Measurements from ENCODE around the gene CFAP74. TPM values are rescaled to one million over a fixed set of nuclear protein-coding genes. Genes with fewer than 3 reads are reported as not detected.

CFAP74 gene
- total and polyA plus RNA-seq, 11 donors, result 0.03 to 0.33 (median 0.07) TPM; not detected in 8

DNA sequence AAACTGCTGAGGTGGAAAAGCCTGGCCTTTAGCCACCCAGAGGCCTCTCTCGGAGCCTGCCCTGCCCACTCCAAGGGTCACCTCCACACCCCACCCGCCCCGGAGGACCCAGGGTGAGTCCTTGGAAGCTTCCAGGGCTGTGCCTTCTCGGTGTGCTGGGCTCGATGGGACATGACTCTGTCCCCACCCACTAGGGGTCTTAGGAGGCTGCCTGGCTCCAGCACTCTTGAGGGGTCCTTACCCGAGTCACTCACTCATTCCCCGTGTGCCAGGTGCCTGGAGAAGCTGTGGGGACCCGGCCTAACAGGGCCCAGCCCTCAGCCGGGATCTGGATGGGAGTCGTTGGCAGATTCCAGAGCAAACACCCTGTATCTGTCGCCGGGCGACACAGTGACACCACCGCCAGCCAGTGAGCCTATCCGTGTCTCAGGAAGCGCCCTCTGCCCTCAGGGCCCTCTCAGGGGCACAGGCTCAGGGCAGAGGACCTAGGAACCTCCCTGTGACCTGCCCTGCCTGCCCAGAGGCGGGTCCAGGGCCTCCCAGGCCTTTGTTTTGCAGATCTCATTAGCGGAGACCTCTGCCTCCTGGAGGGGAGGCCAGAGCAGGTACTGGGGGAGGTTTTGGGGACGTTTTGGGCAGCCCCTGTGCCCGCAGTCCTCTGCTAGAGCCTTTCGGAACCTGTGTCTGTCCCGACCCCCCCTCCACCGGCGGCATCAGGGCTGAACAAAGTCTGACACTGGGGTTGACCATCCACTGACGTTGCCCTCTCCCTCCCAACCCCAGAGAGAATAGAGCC is 43.6 kb upstream of the CFAP74 start:
- no peaks in the 10 kb centered on the region for H3K36me3 ChIP-seq
- peaks cover 11 to 64% (median 41%) of the 10 kb centered on the region in 9 donors for H3K27me3 ChIP-seq
- intact Hi-C loops (cut with DNase I), result loop anchor here in 7 of 10 donors (5.0 kb wide), 2 partner anchors 90 to 105 kb away; no protein-coding TSS in a partner anchor
- ATAC-seq (no peak), DNase-seq (peak in 2 of 5 donors; percentile 18 to 55)
- no peak overlapping the region for H3K27ac ChIP-seq
- WGBS, 4 donors, result 60 to 76% (median 68%) methylated on average over 9 to 25 of the region's 25 CpGs
- peaks cover 0 to 45% (median 19%) of the 10 kb centered on the region in 12 donors for H3K4me1 ChIP-seq
- no peaks in the 10 kb centered on the region for H3K9me3 ChIP-seq
- H3K4me3 ChIP-seq, result no peak overlapping the region
- no peak for TF ChIP-seq POLR2A (IDR thresholded peaks at IDR 0.05)
- TF ChIP-seq, protein P1, sequence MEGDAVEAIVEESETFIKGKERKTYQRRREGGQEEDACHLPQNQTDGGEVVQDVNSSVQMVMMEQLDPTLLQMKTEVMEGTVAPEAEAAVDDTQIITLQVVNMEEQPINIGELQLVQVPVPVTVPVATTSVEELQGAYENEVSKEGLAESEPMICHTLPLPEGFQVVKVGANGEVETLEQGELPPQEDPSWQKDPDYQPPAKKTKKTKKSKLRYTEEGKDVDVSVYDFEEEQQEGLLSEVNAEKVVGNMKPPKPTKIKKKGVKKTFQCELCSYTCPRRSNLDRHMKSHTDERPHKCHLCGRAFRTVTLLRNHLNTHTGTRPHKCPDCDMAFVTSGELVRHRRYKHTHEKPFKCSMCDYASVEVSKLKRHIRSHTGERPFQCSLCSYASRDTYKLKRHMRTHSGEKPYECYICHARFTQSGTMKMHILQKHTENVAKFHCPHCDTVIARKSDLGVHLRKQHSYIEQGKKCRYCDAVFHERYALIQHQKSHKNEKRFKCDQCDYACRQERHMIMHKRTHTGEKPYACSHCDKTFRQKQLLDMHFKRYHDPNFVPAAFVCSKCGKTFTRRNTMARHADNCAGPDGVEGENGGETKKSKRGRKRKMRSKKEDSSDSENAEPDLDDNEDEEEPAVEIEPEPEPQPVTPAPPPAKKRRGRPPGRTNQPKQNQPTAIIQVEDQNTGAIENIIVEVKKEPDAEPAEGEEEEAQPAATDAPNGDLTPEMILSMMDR (IDR thresholded peaks at IDR 0.05), result no peak

DNA sequence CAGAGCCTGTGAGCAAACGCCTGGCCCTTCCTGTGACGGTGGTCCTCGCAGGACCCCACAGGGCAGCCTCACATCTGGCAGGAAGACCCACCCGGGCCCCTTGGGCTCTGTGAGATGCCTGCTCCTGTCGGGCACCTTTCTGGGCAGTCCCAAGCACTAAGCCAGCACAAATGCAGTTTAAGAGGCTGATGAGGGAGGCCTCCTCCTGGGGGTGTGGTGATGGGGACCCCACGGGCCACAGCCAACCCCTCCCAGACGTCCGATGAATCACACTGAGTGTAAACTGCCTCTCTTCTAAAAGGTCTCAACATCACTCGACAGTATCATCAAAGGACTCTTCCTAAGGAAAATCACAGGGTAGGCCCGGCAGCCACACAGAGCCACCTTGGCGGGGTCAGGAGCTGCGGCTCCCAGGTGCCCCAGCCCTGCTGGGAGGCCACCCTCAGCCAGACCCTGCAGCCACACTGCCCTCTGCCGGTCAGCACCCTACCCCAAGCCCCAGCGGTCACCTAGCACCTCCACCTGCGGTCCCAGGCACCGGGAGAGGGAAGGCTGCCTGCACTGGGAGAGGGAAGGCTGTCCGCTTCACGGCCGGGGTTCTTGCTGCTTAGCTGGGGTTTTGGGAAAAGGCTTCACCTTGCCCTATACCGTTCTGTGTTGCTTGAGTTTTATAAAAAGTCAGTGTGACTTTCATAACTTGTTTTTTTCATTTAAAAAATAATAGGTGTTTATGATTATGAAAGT is 42.8 kb upstream of the CFAP74 start:
- peak in 3 of 4 donors; percentile 17 to 63 (median 22) for ATAC-seq
- intact Hi-C loops (cut with DNase I), result loop anchor here in 7 of 10 donors (5.0 kb wide), 2 partner anchors 89 to 104 kb away; no protein-coding TSS in a partner anchor

DNA sequence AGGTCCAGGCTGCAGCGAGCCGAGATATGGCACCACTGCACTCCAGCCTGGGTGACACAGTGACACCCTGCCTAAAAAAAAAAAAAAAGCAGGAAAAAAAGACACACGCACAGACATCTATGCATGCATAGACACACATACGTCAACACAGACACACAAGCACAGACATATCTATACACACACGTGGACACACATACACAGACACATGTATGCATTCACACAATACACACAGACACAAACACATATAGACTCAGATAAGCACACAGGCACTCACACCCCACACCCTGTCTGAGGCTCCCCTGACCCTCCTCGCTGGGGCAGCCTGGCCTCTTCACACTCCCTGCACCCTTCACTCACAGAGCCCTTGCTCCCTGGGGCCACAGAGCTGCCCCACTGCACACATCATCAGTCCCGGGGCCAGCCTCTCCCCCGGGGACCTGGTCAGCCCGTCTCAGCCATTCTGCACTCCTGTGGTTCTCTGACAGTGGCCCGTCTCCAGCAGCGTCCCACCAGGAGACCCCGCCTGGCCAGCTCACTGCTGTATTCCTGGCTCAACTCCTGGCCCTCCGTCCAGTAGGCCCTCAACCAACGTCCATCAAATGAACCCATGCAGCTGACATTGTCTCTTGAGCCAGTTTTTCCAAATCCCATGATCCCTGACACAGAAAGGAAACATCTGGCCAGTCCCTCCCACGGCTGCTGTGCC is 42.0 kb upstream of the CFAP74 start:
- H3K4me3 ChIP-seq, result no peak overlapping the region
- WGBS, 4 donors, result 40 to 55% (median 51%) methylated on average over 14 to 15 of the region's 15 CpGs

More for the DNA sequence above, 42.8 kb upstream of the CFAP74 start:
- H3K27me3 ChIP-seq, result peaks cover 11 to 57% (median 41%) of the 10 kb centered on the region in 9 donors
- H3K27ac ChIP-seq, result no peak overlapping the region
- TF ChIP-seq, protein P1 (IDR thresholded peaks at IDR 0.05), result peak; percentile 57 to 81 (median 66)
- no peak for TF ChIP-seq POLR2A (IDR thresholded peaks at IDR 0.05)
- no peak overlapping the region for H3K4me3 ChIP-seq
- peaks cover 0 to 45% (median 19%) of the 10 kb centered on the region in 12 donors for H3K4me1 ChIP-seq
- H3K9me3 ChIP-seq, result no peaks in the 10 kb centered on the region
- 15 to 36% (median 30%) methylated on average over 15 to 20 of the region's 20 CpGs for WGBS, 4 donors
- H3K36me3 ChIP-seq, result no peaks in the 10 kb centered on the region
- peak; percentile 52 to 82 (median 58) for DNase-seq

More for the DNA sequence above, 42.0 kb upstream of the CFAP74 start:
- H3K27ac ChIP-seq, result no peak overlapping the region
- peaks cover 0 to 38% (median 17%) of the 10 kb centered on the region in 12 donors for H3K4me1 ChIP-seq
- ATAC-seq, result no peak
- H3K27me3 ChIP-seq, result peaks cover 6 to 49% (median 34%) of the 10 kb centered on the region in 9 donors
- H3K9me3 ChIP-seq, result no peaks in the 10 kb centered on the region
- no peaks in the 10 kb centered on the region for H3K36me3 ChIP-seq
- DNase-seq, result no peak
- intact Hi-C loops (cut with DNase I), result loop anchor here (1.0 to 5.0 kb wide), 6 partner anchors 85 to 105 kb away; no protein-coding TSS in a partner anchor
- TF ChIP-seq POLR2A (IDR thresholded peaks at IDR 0.05), result no peak
- TF ChIP-seq, protein P1 (IDR thresholded peaks at IDR 0.05), result no peak

Measured in heart left ventricle (tissue), 16 donors.